ENCODE results near the gene DYNAP.

DYNAP gene

DNA sequence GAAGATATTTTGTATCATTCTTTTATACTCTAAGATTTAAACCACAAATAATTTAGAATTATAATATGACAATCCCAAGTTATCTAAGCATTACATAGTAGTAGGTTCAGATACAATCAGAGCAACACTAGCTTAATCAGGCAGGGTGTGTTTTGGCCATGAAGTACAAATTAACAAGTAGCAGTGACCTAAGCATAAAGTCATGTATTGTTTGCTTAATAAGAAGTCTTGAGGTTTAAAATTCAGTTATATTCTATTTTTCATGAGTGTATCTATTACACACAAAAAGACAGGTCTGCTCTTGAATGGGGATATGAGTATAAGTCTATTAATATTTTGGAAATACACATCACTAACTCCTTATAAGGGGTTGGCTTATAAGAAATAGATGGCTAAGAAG lies 39.9 kb downstream of the DYNAP start:
- TF ChIP-seq, protein P1, sequence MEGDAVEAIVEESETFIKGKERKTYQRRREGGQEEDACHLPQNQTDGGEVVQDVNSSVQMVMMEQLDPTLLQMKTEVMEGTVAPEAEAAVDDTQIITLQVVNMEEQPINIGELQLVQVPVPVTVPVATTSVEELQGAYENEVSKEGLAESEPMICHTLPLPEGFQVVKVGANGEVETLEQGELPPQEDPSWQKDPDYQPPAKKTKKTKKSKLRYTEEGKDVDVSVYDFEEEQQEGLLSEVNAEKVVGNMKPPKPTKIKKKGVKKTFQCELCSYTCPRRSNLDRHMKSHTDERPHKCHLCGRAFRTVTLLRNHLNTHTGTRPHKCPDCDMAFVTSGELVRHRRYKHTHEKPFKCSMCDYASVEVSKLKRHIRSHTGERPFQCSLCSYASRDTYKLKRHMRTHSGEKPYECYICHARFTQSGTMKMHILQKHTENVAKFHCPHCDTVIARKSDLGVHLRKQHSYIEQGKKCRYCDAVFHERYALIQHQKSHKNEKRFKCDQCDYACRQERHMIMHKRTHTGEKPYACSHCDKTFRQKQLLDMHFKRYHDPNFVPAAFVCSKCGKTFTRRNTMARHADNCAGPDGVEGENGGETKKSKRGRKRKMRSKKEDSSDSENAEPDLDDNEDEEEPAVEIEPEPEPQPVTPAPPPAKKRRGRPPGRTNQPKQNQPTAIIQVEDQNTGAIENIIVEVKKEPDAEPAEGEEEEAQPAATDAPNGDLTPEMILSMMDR (conservative IDR thresholded peaks at IDR 0.05; ENCODE audit: low read depth, low read length) = no peak
- Histone ChIP-seq H3K4me2 (no peak overlapping the region), H3K79me2 (ENCODE audit: insufficient read depth, low read depth) (no peaks in the 10 kb centered on the region), H2AFZ (ENCODE audit: low read depth) (no peak overlapping the region), H3K27me3 (ENCODE audit: insufficient read depth, low read depth) (no peaks in the 10 kb centered on the region), H3K9ac (no peak overlapping the region), H3K27ac (no peak overlapping the region), H3K4me1 (ENCODE audit: low read depth, poor library complexity, severe bottlenecking) (no peaks in the 10 kb centered on the region), H4K20me1 (ENCODE audit: insufficient read depth) (no peaks in the 10 kb centered on the region), H3K36me3 (ENCODE audit: insufficient read depth) (no peaks in the 10 kb centered on the region), H3K4me3 (IDR thresholded peaks at IDR 0.05; ENCODE audit: insufficient read depth, low read depth, low read length) (no peak overlapping the region)

DNA sequence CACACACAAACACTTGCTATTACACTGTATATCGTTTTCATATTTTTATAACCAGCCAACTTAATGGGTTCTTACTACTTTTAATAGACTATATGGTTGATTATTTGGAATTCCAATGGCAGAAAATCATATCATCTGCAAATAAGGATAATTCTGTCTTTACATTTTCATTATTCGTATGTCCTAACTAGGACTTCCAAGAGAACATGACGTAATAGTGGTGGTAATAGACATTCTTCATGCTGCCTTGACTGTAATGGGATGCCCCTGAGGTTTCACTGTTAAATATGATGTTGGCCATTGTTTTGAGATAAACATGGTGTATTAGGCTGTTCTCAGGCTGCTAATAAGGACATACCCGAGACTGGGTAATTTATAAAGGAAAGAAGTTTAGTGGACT lies 45.2 kb downstream of the DYNAP start:
- Histone ChIP-seq H3K9ac (no peak overlapping the region), H3K27ac (no peak overlapping the region), H2AFZ (ENCODE audit: low read depth) (no peak overlapping the region), H3K79me2 (ENCODE audit: insufficient read depth, low read depth) (no peaks in the 10 kb centered on the region), H3K4me1 (ENCODE audit: low read depth, poor library complexity, severe bottlenecking) (no peaks in the 10 kb centered on the region), H3K27me3 (ENCODE audit: insufficient read depth, low read depth) (no peaks in the 10 kb centered on the region), H3K4me3 (IDR thresholded peaks at IDR 0.05; ENCODE audit: insufficient read depth, low read depth, low read length) (no peak overlapping the region), H3K36me3 (ENCODE audit: insufficient read depth) (no peaks in the 10 kb centered on the region), H3K4me2 (no peak overlapping the region), H4K20me1 (ENCODE audit: insufficient read depth) (no peaks in the 10 kb centered on the region)
- TF ChIP-seq, protein P1 (conservative IDR thresholded peaks at IDR 0.05; ENCODE audit: low read depth, low read length) = no peak

DNA sequence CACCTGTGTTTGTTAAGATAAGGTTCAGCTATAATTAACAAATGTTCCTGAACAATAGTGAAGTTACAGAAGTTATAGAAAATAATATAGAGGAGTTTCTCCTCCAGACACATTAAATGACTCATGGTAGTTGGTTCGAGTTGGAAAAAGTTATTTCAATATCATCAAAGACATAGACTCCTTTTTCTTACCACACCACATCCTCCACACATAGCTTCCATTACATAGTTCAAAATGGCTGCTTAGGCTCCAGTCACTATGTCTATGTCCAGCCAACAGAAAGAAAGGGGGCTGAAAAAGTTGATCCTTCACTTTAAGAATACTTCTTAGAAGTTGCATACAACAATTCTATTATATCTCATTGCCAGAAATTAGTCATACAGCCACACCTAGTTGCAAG lies 50.7 kb downstream of the DYNAP start:
- Histone ChIP-seq H3K79me2 (ENCODE audit: insufficient read depth, low read depth) (no peaks in the 10 kb centered on the region), H3K36me3 (ENCODE audit: insufficient read depth) (no peaks in the 10 kb centered on the region), H3K4me1 (ENCODE audit: low read depth, poor library complexity, severe bottlenecking) (no peaks in the 10 kb centered on the region), H3K9ac (no peak overlapping the region), H3K4me2 (no peak overlapping the region), H4K20me1 (ENCODE audit: insufficient read depth) (no peaks in the 10 kb centered on the region), H3K27me3 (ENCODE audit: insufficient read depth, low read depth) (no peaks in the 10 kb centered on the region), H3K27ac (no peak overlapping the region), H2AFZ (ENCODE audit: low read depth) (no peak overlapping the region), H3K4me3 (IDR thresholded peaks at IDR 0.05; ENCODE audit: insufficient read depth, low read depth, low read length) (no peak overlapping the region)
- TF ChIP-seq, protein P1 (conservative IDR thresholded peaks at IDR 0.05; ENCODE audit: low read depth, low read length) = no peak

DNA sequence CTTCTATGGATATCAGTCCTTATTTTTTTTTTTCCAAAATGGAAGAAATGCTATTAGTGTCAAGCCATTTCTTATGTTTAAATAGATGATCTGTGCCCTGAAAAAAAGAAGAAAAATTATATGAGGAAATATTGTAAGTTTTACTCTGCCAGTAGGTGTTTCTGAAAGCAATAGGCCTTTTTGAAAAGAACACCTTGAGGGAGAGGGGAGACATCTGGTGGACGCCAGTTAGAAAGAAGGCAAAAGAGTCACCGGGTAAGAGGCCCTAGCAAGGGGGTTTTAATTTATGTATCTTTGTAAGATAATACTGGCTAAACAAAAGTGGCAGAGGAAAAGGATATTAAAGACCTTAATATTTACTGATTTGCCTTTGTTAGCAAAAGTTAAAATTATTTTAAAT lies 56.1 kb downstream of the DYNAP start:
- Histone ChIP-seq H4K20me1 (ENCODE audit: insufficient read depth) (no peaks in the 10 kb centered on the region), H3K4me3 (IDR thresholded peaks at IDR 0.05; ENCODE audit: insufficient read depth, low read depth, low read length) (no peak overlapping the region), H2AFZ (ENCODE audit: low read depth) (no peak overlapping the region), H3K4me2 (no peak overlapping the region), H3K4me1 (ENCODE audit: low read depth, poor library complexity, severe bottlenecking) (no peaks in the 10 kb centered on the region), H3K79me2 (ENCODE audit: insufficient read depth, low read depth) (no peaks in the 10 kb centered on the region), H3K27me3 (ENCODE audit: insufficient read depth, low read depth) (no peaks in the 10 kb centered on the region), H3K9ac (no peak overlapping the region), H3K27ac (no peak overlapping the region), H3K36me3 (ENCODE audit: insufficient read depth) (no peaks in the 10 kb centered on the region)
- TF ChIP-seq, protein P1 (conservative IDR thresholded peaks at IDR 0.05; ENCODE audit: low read depth, low read length) = peak; percentile 68

Measured in KMS-11 (cell line).